Brain pericyte (primary cell): ENCODE measurements around the gene TRMU.

Source experiments
- DNase-seq: peaks from one replicate; pipeline ENCODE4 v3.0.0-alpha.2; 2012; ENCODE audit warnings: low read depth, low spot score

TRMU gene

DNA sequence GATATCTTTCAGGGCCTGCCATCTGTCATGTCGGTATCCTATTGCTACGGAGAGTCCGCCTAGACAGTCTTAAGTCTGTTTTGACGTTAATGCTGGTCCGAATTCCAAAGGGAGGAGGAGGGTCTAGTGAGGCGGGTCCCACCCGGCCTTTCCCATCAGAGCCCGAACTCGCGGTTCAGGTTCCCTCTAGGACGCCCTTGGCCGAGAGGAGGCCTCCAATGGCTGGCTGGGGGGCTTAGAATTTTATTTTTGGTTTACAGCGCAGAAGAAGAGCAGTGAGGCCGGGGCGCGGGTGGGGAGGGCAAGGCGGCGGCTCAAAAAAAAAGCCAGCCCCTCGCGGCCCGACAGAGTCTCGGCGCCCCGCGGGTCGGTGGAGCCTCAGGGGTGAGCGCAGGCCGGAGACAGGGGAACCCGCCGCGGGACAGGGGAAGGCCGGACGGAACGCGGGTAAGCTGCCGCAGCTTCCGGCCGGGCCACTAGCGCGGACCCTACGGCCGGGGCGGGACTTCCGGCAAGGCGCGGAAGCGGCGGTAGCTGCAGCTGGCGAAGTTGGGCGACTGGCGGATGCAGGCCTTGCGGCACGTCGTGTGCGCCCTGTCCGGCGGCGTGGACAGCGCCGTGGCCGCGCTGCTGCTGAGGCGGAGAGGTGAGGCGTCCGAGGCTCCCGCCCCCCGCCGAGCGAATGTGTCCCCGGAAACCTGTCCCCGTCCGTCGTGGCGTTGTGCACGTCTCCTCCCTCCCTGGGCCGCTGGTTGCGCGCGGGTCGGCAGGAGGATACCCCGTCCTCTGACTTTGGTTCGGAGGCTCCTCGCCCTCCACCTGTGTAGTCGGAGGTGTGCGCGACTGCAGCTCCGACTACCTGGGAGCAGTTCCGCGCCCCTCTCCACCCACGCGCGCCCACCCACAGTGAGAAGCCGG is at the start of gene TRMU:
Gene TRMU (plus strand): TSS at position 514 of the 918 bp plus-strand sequence. CDS start 51 bp downstream, at position 565.
- DNase-seq, result peak; percentile 60

- no peak for DNase-seq
These were observed 49.5 kb upstream of the TRMU start for GRCh38 chr22:46286006-46286405.

GRCh38 chr22:46286941-46287872 is 48.3 kb upstream of the TRMU start:
- DNase-seq, result no peak

DNA sequence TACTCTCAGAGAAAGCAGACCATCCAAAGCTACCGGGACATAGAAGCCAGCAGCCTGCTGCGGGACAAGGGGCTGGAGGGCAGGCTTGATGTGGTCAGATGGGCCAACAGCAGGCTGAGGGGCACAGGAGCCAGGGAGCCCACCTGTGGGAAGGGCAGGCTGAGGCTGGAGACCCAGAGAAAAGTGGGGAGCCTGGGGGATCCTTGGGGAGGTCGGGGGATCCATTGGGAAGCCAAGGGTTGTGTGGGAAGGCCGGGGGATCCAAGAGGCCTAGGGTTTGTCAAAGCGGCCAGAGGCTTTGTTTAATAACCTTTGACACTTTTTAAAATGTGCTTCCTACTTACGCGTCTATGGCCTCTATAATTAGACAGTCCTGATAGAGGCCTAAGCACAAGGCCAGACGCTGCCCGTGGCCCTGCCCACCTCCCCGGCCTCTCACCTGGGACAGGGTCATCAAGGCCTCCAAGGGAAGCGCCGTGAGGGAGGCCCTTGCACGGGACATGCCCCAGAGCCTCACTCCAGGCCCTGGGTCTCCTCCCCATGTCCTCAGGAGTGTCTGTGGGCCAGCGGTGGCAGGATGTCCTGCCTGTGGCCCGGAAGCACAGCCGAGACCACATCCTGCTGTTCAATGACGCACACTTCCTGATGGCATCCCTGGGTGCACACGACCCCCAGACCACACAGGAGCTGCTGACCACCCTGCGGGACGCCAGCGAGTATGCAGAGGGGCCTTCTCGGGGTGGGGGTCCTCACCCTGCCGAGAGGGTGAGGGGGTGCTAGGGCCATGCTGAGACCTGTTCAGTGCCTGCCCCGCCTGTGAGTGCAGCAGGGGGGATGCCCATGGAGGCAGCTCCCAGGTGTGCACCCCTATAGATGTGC is 47.4 kb upstream of the TRMU start:
- DNase-seq, result no peak

DNA sequence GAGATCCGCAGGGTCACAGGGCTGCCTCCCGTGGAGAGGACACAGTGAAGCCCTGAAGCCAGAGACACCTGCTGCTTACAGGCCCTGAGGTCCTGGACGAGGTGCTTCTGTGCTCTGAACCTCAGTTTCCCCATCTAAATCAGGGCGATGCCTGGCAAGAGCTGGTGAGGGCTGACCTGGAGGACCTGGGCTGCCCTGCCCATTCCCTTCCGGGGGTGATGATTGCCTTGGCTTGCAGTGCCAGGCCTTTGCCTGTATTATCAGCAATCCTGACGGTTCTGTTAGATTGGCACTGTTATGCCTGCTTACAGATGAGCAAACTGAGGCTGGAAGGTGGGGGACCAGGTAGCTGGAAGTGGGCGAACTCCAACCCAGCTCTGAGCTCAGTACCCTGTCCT is 46.7 kb upstream of the TRMU start:
- DNase-seq, result no peak

DNA sequence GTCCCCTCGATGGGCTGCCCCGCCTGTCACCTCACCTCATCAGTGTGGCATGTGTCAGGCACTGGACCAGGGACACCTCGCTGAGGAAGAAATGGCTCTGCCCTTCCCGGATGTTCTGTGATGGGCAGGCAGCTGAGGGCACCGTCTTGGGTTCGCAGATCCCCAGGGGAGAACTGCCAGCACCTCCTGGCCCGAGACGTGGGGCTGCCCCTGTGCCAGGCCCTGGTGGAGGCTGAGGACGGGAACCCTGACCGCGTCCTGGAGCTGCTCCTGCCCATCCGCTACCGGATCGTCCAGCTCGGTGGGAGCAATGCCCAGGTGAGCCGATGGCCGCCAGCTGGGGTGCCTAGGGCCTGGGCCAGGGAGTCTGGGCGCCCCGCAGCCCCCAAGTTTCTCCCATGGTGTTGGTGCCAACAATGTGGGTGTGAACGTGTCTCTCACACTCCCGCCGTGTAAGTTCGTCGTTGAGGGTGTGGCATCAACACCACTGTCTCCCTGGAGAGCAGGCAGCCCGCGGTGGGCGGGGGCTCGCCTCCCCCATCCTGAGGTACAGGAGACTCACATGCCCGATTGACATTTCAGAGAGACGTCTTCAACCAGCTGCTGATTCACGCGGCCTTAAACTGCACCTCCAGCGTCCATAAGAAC is 46.1 kb upstream of the TRMU start:
- no peak for DNase-seq

- DNase-seq, result no peak
These were observed 45.2 kb upstream of the TRMU start for GRCh38 chr22:46290121-46290842.

- no peak for DNase-seq
These were observed 44.4 kb upstream of the TRMU start for GRCh38 chr22:46290843-46291785.

DNA sequence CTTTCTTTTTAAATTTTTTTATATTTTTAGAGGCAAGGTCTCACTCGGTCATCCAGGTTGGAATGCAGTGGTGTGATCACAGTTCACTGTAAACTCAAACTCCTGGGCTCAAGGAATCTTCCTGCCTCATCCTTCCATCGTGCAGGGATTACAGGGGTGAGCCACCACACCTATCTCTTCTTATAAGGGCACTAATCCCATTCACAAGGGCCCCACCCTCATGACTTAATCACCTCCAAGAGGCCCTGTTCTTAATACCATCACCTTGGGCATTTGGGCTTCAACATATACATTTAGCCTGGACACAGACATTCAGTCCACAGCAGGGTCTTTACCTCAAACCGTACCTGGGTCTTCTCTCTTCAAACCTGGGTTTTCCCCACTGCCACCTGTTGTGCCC is 43.3 kb upstream of the TRMU start:
- DNase-seq, result no peak

- DNase-seq, result no peak
These were observed 42.8 kb upstream of the TRMU start for GRCh38 chr22:46292732-46293131.

DNA sequence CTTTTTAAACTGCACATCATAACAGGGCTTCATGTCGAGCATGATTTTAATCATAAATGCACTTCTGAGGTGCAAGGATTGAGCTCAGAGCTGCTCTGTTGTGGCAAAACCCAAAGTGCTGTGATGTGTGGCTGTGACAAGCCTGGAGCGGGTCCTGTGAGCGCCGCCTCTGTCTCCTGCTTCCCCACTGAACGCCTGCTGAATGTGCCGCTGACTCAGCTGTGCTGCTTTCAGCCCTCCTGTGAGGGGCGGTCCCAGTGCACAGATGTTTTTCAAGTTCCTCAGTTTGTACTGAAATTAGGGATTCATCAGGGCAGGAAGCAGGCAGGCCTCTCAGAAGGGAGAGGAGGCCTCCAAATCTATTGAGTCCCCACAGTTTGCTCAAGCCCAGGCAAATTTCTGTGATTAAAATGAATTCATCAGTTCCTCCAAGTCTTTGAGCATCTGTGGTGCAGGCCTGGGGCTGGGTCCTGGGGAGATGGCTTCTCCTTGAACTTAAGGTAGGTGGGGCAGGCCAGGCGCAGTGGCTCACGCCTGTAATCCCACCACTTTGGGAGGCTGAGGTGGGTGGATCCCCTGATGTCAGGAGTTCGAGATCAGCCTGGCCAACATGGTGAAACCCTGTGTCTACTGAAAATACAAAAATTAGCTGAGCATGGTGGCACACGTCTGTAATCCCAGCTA is 41.8 kb upstream of the TRMU start:
- no peak for DNase-seq

GRCh38 chr22:46294784-46295183 is 40.7 kb upstream of the TRMU start:
- DNase-seq, result no peak

- DNase-seq, result no peak
These were observed 40.1 kb upstream of the TRMU start for GRCh38 chr22:46295277-46295971.

- DNase-seq, result peak; percentile 89
These were observed 39.0 kb upstream of the TRMU start, which contains the start of gene GTSE1 for GRCh38 chr22:46296257-46297150. GTSE1 (plus strand) TSS chr22:46296870; CDS start chr22:46297401, 531 bp downstream.

- no peak for DNase-seq
These were observed 38.2 kb upstream of the TRMU start for GRCh38 chr22:46297151-46297812.

GRCh38 chr22:46299101-46299500 is 36.4 kb upstream of the TRMU start:
- DNase-seq, result no peak
